GM19372 (cell line): ENCODE results near the gene USP7.
"Not testable (repeated sequence)": the region's sequence is repeated elsewhere in the genome, so short reads cannot be mapped to it uniquely, and the experiment has no call there.

Experiments used
- ATAC-seq: cut with Tn5 transposase; IDR thresholded peaks from one replicate; pipeline ENCODE4 v1.9.1; 2021; ENCODE audit warnings: mild to moderate bottlenecking, low read depth, moderate library complexity; ENCODE audit not compliant: unreplicated experiment

USP7 gene

GRCh38 chr16:8852534-8852933 lies 111.2 kb downstream of the USP7 start:
- ATAC-seq, result no peak

GRCh38 chr16:8851761-8852403 lies 111.8 kb downstream of the USP7 start:
- ATAC-seq, result no peak

DNA sequence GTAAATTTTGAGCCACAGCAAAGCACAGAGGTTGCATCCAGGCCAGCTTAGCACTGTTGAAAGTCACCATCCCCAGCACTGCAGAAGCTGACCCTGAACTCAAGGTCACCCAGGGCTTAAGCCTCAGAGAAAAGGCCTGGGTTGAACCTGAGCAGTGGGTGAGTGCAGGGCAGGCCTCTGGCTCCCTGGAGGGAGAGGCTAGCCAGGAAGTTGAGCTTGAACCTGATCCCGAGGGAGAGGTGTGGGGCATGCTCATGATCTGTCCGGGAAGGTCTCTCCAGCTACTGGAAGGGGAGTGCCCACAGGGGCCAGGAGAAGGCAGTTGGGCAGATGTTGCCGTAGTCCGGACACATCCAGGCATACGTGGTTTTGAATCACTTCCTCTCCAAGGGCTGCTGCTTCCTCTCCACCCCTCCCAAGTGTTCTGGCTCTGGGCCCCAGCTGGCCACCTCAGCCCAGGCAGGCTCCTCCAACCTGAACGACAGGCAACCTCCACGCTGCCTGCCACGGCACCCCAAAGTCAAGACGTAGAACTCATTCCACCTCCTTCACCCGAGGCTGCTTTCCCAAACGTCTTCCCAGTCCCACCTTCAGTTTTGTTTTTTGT lies 113.3 kb downstream of the USP7 start:
- ATAC-seq, result no peak

DNA sequence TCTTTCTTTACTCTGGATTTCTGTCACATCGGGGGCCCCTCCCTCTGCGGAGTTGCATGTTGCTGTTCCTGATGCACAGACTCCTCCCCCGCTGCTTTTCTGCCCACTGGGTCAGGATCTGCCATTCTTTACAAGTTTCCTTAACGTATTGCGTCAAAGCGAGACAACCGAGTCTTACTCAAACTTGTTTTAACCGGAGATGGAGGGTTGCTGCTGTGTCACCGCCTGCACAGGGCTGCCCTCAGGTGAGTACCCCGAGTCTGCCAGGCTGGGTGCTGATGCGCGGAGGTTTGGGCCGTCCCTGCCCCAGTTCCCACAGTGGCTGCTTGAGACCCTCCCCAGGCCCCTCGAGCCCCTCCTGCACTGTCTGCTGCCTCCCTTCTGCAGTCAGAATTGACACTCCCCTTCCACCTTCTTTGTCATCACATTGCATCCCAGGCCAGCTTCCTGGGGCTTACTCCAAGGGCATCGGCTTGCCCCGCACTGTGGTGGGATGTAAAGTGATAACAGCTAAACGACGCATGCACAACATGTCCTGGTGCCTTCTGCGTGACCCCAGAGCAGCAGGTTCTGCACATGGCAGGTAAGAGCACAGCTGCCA lies 114.2 kb downstream of the USP7 start:
- ATAC-seq, result no peak

DNA sequence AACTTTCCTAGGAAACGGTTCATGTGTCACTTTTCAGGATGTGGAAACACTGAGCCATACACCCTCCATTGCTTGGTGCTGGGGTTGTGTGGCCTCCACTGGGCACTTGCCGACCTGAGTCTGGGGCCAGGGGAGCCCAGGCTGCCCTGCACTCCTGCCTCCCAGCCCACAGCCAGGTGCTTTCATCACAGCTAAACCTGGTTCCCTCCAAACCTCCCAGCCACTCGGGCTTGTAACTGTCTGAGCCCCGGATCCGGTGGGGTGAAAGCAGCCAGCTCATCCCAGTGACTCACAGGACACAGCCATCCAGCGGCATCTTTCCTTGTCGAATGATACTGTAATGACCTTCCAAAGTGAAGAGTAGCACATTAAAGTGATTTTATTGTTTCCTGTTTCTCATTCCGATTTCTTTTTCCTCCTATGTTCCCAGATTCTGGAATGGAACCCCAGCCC lies 114.7 kb downstream of the USP7 start:
- no peak for ATAC-seq

DNA sequence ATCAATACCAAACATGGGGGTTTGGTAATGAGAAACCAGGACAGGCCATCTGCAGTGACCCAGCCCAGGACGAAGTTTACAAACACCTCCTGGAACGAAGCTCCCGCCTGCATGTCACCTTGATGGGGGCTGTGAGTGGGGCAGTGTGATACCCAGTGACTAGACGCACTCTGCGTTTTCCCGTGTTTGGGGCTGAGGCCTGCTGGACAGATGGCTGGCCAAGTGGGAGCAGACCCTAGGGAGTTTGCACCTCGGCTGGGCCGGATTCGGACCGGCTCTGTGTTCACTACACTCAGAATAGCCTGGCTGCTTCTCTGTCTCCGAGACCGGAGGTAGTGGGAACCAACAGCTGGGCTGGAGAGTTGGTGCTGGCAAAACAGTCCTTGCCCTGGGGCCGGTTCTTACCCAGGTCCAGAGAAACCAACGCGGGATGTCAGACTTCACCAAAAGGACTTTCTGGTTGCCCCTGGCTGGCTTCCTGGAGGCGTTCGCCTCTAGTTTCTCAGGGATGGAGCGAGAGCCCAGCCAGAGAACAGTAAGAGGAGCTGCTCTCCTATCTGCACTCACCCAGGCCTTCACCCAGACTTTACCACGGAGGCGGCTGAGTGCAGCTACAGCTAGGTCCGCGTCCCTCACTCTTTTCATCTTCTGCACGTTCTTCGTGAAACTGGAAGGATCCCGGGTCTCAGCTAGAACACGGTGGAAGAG lies 115.3 kb downstream of the USP7 start:
- ATAC-seq, result no peak

GRCh38 chr16:8847623-8848022 lies 116.1 kb downstream of the USP7 start:
- no peak for ATAC-seq

GRCh38 chr16:8847145-8847544 lies 116.6 kb downstream of the USP7 start:
- ATAC-seq, result no peak

- ATAC-seq, result no peak
Observed at GRCh38 chr16:8846401-8846932, 117.2 kb downstream of the USP7 start.

DNA sequence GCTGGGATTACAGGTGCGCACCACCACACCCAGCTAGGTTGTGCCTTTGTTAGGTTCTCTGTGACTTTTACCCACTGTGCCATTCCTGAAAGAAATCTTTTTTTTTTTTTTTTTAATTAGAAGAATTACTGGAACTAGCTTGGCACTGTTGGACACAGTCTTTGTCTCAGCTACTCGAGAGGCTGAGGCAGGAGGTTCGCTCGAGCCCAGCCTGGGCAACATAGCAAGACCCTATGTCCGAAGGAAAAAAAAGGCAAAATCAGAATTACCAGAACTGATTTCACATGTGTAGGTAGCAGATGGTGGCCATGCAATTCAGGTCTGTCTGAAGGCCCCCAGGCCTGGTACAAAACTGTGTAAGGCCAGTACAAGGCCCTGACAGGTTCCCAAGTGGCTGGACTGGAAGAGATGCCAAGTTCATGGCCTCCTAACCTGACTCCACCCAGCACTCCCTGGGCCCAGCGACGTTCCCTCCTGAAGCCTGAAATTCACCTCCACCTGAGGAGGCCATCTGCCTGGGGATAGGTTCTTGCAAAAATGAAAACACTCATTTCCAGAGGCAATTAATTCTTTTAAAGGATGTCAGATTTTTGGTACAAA lies 117.9 kb downstream of the USP7 start:
- no peak for ATAC-seq

GRCh38 chr16:8843296-8843695 lies 120.4 kb downstream of the USP7 start:
- not testable (repeated sequence) for ATAC-seq
